Renal cortical epithelial cell (primary cell): ENCODE results near the gene PRRC2C. TPM values are rescaled to one million over a fixed set of nuclear protein-coding genes. Genes with fewer than 3 reads are reported as not detected.
"Not testable (repeated sequence)": the region's sequence is repeated elsewhere in the genome, so short reads cannot be mapped to it uniquely, and the experiment has no call there.

ENCODE experiments used
- DNase-seq: peaks from one replicate; pipeline ENCODE4 v3.0.0-alpha.2; 2011; ENCODE audit warnings: low read depth
- total RNA-seq: library from RNA; depleted of rRNA; stranded (reverse); fragments of >200 nt; gene quantifications from 2 replicates; pipeline ENCODE4 v1.2.3, GENCODE V29; 2014

PRRC2C gene
- total RNA-seq, 1 donor from 2014 or later, result 145 TPM

DNA sequence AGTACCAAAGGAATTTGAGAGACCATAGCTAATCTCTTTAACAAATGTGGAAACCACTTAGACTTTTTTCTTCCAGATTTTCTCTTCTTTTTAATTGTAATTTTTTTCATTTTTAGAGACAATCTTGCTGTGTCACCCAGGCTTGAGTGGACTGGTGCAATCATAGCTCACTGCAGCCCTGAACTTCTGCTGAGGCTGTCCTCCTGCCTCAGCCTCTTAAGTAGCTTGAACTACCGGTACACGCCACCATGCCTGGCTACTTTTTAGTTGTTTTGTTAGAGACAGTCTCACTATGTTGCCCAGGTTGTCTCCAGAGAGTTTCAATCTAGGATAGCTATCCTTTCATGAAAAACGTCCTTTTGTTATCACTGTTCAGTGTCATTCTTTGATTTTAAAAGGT lies 15.0 kb downstream of the PRRC2C start:
- no peak for DNase-seq

- DNase-seq, result no peak
Observed at GRCh38 chr1:171500803-171501202, 15.5 kb downstream of the PRRC2C start.

DNA sequence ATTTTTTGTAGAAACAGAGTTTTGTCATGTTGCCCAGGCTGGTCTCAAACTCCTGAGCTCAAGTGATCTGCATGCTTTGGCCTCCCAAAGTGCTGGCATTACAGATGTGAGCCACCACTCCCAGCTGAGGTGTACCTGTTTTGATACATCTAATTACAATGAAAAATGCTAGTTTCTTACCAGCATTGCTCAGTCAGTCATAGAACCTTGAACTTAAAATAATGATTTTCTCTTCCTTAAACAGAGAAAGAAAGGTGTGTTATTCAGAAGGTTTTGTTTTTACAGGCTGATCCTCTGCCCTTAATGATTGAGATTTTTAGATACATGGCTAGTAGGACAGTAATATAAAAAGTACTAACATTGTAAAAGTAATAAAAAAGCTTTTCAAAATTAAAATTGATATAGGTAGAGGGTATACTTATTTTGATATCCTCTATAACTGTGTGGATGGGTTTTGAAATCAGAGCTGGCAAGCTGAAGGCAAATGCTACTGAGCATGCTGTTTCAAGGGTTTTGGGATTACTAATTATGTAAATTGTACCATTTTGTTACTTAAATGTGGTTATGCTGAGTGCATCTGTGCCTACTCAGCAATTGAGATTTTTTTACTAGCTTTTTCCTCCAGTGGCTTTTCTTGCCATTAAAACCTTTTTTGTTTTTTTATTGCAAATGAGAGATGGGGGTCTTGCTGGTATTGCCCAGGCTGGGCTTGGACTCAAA lies 16.1 kb downstream of the PRRC2C start:
- DNase-seq, result no peak

GRCh38 chr1:171506525-171507304 lies 21.4 kb downstream of the PRRC2C start:
- peak; percentile 76 for DNase-seq

DNA sequence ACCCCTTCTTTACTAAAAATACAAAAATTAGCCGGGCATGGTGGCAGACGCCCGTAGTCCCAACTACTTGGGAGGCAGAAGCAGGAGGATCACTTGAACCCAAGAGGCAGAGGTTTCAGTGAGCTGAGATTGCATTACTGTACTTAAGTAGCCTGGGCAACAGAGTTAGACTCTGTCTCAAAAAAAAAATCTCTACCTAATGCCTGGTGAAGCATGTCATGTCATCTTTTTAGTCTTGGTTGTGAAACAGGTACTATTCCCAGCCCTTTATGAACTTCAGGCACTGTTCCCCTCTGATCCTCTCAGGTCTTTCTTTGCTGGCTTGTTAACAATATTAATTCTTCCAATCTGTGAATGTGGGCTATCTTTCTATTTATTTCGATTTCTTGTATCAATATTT lies 22.1 kb downstream of the PRRC2C start:
- peak; percentile 49 for DNase-seq

GRCh38 chr1:171509191-171509590 lies 23.9 kb downstream of the PRRC2C start:
- no peak for DNase-seq

DNA sequence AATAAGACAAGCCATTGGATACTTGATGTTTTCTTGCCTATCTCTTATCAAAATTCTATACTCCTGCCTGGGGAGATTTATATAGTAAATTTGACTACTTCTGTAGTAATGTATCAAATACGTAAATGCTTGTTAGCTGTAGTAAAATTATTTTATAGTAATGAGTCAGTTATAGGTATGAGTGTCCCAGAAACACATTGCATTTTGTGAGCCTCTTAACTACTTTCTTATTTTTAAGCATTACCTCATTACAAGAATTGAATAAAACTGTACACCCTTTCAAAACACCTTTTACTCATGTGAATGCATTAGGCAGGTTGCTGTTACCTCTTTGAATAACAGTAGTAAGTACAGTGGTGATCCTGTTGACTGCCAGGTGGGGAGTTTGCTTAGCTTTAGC lies 28.4 kb downstream of the PRRC2C start:
- DNase-seq, result no peak

GRCh38 chr1:171515299-171515698 lies 30.0 kb downstream of the PRRC2C start:
- DNase-seq, result no peak

DNA sequence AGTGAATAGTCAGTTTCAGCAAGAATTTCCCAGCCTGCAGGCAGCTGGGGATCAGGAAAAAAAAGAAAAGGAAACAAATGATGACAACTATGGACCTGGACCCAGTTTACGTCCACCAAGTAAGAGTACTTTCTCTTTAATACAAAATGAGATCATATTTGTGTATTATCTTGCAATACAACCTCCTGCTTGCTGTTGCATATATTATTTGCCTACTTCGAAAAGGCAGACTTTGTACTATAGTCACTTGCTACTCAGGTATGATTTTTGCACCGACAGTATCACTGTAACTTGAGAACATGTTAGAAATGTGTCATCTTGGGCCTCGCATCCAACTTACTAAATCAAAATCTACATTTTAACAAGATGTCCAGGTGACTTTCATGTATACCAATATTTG lies 30.4 kb downstream of the PRRC2C start:
- no peak for DNase-seq

- DNase-seq, result no peak
Observed at GRCh38 chr1:171521567-171521966, 36.2 kb downstream of the PRRC2C start.

GRCh38 chr1:171530676-171531075 lies 45.3 kb downstream of the PRRC2C start:
- DNase-seq, result no peak

DNA sequence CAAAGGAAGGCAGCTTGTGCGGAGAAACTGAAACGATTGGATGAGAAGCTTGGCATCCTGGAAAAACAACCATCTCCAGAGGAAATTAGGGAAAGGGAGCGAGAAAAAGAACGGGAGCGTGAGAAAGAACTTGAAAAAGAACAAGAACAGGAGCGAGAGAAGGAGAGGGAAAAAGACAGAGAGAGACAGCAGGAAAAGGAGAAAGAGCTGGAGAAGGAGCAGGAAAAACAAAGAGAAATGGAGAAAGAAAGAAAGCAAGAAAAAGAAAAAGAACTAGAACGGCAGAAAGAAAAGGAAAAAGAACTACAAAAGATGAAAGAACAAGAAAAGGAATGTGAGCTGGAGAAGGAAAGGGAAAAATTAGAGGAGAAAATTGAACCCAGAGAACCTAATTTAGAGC lies 47.2 kb downstream of the PRRC2C start:
- no peak for DNase-seq

- DNase-seq, result no peak
Observed at GRCh38 chr1:171545523-171545922, 60.2 kb downstream of the PRRC2C start.

GRCh38 chr1:171550050-171550449 lies 64.7 kb downstream of the PRRC2C start:
- DNase-seq, result no peak

GRCh38 chr1:171550598-171551100 lies 65.3 kb downstream of the PRRC2C start:
- DNase-seq, result not testable (repeated sequence)

DNA sequence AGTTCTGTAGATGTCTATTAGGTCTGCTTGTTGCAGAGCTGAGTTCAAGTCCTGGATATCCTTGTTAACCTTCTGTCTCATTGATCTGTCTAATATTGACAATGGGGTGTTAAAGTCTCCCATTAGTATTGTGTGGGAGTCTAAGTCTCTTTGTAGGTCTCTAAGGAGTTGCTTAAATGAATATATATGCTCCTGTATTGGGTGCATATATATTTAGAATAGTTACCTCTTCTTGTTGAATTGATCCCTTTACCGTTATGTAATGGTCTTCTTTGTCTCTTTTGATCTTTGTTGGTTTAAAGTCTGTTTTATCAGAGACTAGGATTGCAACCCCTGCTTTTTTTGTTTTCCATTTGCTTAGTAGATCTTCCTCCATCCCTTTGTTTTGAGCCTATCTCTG lies 68.6 kb downstream of the PRRC2C start:
- DNase-seq, result not testable (repeated sequence)

GRCh38 chr1:171563675-171564074 lies 78.3 kb downstream of the PRRC2C start:
- peak; percentile 61 for DNase-seq

DNA sequence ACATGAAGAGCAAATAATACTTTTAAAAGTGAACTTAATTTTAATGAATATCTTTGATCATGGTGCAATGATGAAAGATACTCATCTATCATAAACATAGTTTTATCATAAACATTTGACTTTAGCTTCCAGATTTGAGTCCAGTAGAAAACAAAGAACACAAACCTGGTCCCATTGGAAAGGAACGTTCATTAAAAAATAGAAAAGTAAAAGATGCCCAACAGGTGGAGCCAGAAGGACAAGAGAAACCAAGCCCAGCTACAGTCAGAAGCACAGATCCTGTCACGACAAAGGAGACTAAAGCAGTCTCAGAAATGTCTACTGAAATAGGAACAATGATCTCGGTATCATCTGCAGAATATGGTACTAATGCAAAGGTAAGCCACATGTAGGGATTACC lies 81.1 kb downstream of the PRRC2C start:
- DNase-seq, result peak; percentile 28

DNA sequence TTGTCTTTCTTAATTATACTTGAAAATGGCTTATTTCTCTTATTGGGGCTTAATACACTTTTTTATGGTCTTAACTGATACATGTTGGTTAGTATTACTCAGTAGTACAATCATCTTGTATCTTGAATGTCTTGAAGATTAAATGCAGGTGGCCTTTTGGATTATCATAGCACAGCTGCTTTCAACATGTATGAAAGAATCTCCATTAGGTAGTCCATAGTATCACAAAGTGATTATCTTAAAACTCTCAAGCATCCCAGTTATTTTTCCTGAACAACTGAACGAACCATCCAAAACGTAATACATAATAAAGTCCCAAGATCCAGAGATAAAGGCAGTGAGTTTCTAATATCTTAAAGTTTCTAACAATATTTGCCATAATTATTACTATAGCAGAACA lies 85.0 kb downstream of the PRRC2C start:
- no peak for DNase-seq

- DNase-seq, result peak; percentile 27
Observed at GRCh38 chr1:171576144-171576543, 90.8 kb downstream of the PRRC2C start.

DNA sequence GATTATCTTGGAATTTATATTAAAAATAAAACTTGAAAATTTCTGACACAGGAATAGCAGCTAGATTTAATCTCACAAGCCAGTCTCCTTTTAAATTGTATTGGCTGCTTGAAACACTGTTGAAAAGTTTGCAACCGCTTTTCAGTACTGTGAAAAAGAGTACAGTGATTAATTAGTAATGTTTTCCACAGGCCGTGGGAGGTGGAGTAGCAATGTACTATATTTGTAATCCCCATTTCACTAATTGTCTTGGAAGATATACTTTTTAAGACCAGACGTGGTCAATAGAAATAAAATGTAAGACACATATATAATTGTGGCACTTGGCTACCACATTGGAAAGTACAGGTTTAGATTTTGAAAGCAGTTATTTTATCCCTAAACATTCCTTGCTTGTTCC lies 95.9 kb downstream of the PRRC2C start:
- no peak for DNase-seq

GRCh38 chr1:171581766-171582165 lies 96.4 kb downstream of the PRRC2C start:
- DNase-seq, result no peak

- no peak for DNase-seq
Observed at GRCh38 chr1:171582589-171582988, 97.3 kb downstream of the PRRC2C start.
